MCF 10A (cell line): Measurements from ENCODE around the gene AUTS2. TPM values are rescaled to one million over a fixed set of nuclear protein-coding genes. Genes with fewer than 3 reads are reported as not detected.

Experiments
- BruUV-seq: library from RNA; stranded (reverse); fragments of 400-500 nt; replicated peaks from 2 replicates; lab custom pipeline; 2021; lab: Mats Ljungman, UMichigan
- CTCF ChIA-PET: fragments of 300-600 bp; sonication (Branson Sonifier 250); formaldehyde crosslinking; extraction: SDS; loops from one replicate; lab custom pipeline; 2021; ENCODE audit warnings: antibody characterized with exemption, inconsistent platforms; lab: Yijun Ruan, JAX
- POLR2A ChIA-PET: fragments of 300-600, 350-650 bp; sonication (Branson Sonifier 250); formaldehyde crosslinking; extraction: SDS; loops from one replicate; lab custom pipeline; 2020; ENCODE audit warnings: antibody characterized with exemption, inconsistent platforms; lab: Yijun Ruan, JAX
- DNase-seq: peaks from one replicate; pipeline ENCODE4 v3.0.0-alpha.2; 2018; ENCODE audit not compliant: unreplicated experiment
- H3K27ac Mint-ChIP-seq: one replicate; pipeline ENCODE4 v1.8.0; 2022; ENCODE audit warnings: mild to moderate bottlenecking, low read depth, mixed read lengths; ENCODE audit not compliant: unreplicated experiment
- H3K27me3 Mint-ChIP-seq: one replicate; pipeline ENCODE4 v1.8.0; 2022; ENCODE audit warnings: mixed read lengths; ENCODE audit not compliant: insufficient read depth, unreplicated experiment
- H3K36me3 Mint-ChIP-seq: one replicate; pipeline ENCODE4 v1.8.0; 2022; ENCODE audit warnings: mild to moderate bottlenecking, moderate library complexity, mixed read lengths; ENCODE audit not compliant: insufficient read depth, unreplicated experiment
- H3K4me1 Mint-ChIP-seq: one replicate; pipeline ENCODE4 v1.8.0; 2022; ENCODE audit warnings: mixed read lengths; ENCODE audit not compliant: insufficient read depth, unreplicated experiment
- H3K4me3 Mint-ChIP-seq: one replicate; pipeline ENCODE4 v1.8.0; 2022; ENCODE audit warnings: mild to moderate bottlenecking, moderate library complexity, mixed read lengths; ENCODE audit not compliant: unreplicated experiment
- H3K9me3 Mint-ChIP-seq: one replicate; pipeline ENCODE4 v1.8.0; 2022; ENCODE audit warnings: mixed read lengths; ENCODE audit not compliant: unreplicated experiment
- CTCF ChIP-seq: fragments of 200-600 bp; IDR thresholded peaks from one replicate; pipeline ENCODE4 v1.8.0; 2022; ENCODE audit warnings: antibody characterized with exemption, mild to moderate bottlenecking; ENCODE audit not compliant: unreplicated experiment
- intact Hi-C: fragments of 100-400 bp; cut with micrococcal nuclease; formaldehyde crosslinking; loops from 2 replicates; pipeline ENCODE4 v1.14.1; 2022
- total RNA-seq: library from RNA; stranded (reverse); gene quantifications from 2 replicates; pipeline ENCODE4 v1.2.3, GENCODE V29; 2022

AUTS2 gene
- total RNA-seq, 1 experiment from 2014 or later = 1.3 TPM

GRCh38 chr7:70092314-70093204, 494.3 kb downstream of the AUTS2 start:
- Mint-ChIP-seq H3K9me3 (peaks cover 18% of the 10 kb centered on the region), H3K4me1 (no peaks in the 10 kb centered on the region), H3K27me3 (no peaks in the 10 kb centered on the region), H3K4me3 (no peak overlapping the region), H3K27ac (no peak overlapping the region), H3K36me3 (no peaks in the 10 kb centered on the region)
- POLR2A ChIA-PET = no interaction called here
- intact Hi-C loops = no loop called here
- CTCF ChIA-PET = no interaction called here
- TF ChIP-seq CTCF = no peak
- no peak for DNase-seq
- no TSS peak for BruUV-seq

- CTCF ChIA-PET = no interaction called here
- peaks cover 18% of the 10 kb centered on the region for H3K9me3 Mint-ChIP-seq
- no peaks in the 10 kb centered on the region for H3K4me1 Mint-ChIP-seq
- no TSS peak for BruUV-seq
- H3K27me3 Mint-ChIP-seq = no peaks in the 10 kb centered on the region
- intact Hi-C loops = no loop called here
- no peak for TF ChIP-seq CTCF
- H3K27ac Mint-ChIP-seq = no peak overlapping the region
- no peak for DNase-seq
- H3K4me3 Mint-ChIP-seq = no peak overlapping the region
- H3K36me3 Mint-ChIP-seq = no peaks in the 10 kb centered on the region
- POLR2A ChIA-PET = no interaction called here
Observed at GRCh38 chr7:70093205-70093904, 495.1 kb downstream of the AUTS2 start.

DNA sequence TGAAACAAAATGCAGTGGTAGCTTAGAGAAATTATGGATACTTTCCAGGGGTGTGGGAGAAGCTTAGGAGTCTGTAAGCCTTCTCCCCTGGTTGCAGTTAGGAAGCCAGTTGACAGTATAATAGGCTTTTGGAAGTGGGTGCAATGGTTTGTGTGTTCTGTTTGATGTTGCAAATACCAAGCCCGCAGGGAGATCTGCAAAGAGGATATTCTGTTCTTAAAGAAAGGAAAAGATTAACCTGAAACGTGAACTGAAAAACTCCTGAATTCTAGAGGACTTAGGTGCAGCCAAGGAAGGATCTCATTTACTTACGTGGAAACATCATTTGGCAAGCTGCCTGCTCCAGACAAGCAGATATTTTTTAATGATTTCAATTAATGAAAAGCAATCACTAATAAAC, 496.6 kb downstream of the AUTS2 start:
- no TSS peak for BruUV-seq
- TF ChIP-seq CTCF = no peak
- Mint-ChIP-seq H3K27me3 (no peaks in the 10 kb centered on the region), H3K4me1 (no peaks in the 10 kb centered on the region), H3K9me3 (peaks cover 18% of the 10 kb centered on the region), H3K27ac (no peak overlapping the region), H3K36me3 (no peaks in the 10 kb centered on the region), H3K4me3 (no peak overlapping the region)
- POLR2A ChIA-PET = no interaction called here
- intact Hi-C loops = no loop called here
- no peak for DNase-seq
- CTCF ChIA-PET = no interaction called here

- DNase-seq = no peak
- H3K9me3 Mint-ChIP-seq = peaks cover 12% of the 10 kb centered on the region
- ChIA-PET POLR2A (no interaction called here), CTCF (interaction anchor here (0.8 kb wide), 1 partner anchor 45 kb away, joined by 3 read pairs; no protein-coding TSS in a partner anchor)
- H3K27me3 Mint-ChIP-seq = no peaks in the 10 kb centered on the region
- no peak overlapping the region for H3K4me3 Mint-ChIP-seq
- H3K27ac Mint-ChIP-seq = no peak overlapping the region
- intact Hi-C loops = no loop called here
- no peaks in the 10 kb centered on the region for H3K36me3 Mint-ChIP-seq
- no peak for TF ChIP-seq CTCF
- no TSS peak for BruUV-seq
- H3K4me1 Mint-ChIP-seq = no peaks in the 10 kb centered on the region
Observed at GRCh38 chr7:70097645-70098044, 499.4 kb downstream of the AUTS2 start.
